ENCODE data around the gene TMEM121.

GRCh38 chr14:105526776-105527380, 495 bp downstream of the TMEM121 start:
- TF ChIP-seq CTCF (IDR thresholded peaks at IDR 0.05; ENCODE audit: low read depth, low read length, missing input control) (no peak), MAX (IDR thresholded peaks at IDR 0.05) (no peak), YY1 (IDR thresholded peaks at IDR 0.05) (no peak), HNF4G (IDR thresholded peaks at IDR 0.05) (no peak), REST (IDR thresholded peaks at IDR 0.05) (no peak), GABPA (IDR thresholded peaks at IDR 0.05 in 1 of 2, conservative IDR thresholded peaks at IDR 0.05 in 1 of 2) (no peak), EGR1 (IDR thresholded peaks at IDR 0.05; ENCODE audit: low read depth in 2 of 2) (no peak), ATF3 (IDR thresholded peaks at IDR 0.05) (no peak), TAF1 (conservative IDR thresholded peaks at IDR 0.05) (no peak)
